HG03159 (cell line): ENCODE data around the gene AOPEP.

Experiments
- ATAC-seq: cut with Tn5 transposase; IDR thresholded peaks from one replicate; pipeline ENCODE4 v1.9.1; 2021; ENCODE audit warnings: mild to moderate bottlenecking, moderate library complexity; ENCODE audit not compliant: unreplicated experiment

The AOPEP gene

GRCh38 chr9:95128177-95128524 is 401.7 kb downstream of the AOPEP start:
- ATAC-seq = no peak

- no peak for ATAC-seq
Observed at GRCh38 chr9:95129476-95130291, 403.2 kb downstream of the AOPEP start.

- no peak for ATAC-seq
Observed at GRCh38 chr9:95130484-95130883, 404.0 kb downstream of the AOPEP start.

GRCh38 chr9:95131023-95131943 is 404.8 kb downstream of the AOPEP start:
- ATAC-seq = no peak

- ATAC-seq = no peak
Observed at GRCh38 chr9:95132366-95133324, 406.1 kb downstream of the AOPEP start.

- ATAC-seq = no peak
Observed at GRCh38 chr9:95133325-95133705, 406.8 kb downstream of the AOPEP start.

GRCh38 chr9:95134457-95134881 is 408.0 kb downstream of the AOPEP start:
- no peak for ATAC-seq

GRCh38 chr9:95135756-95136155 is 409.3 kb downstream of the AOPEP start:
- no peak for ATAC-seq
